ENCODE results near the gene BST1.

Gene BST1

GRCh38 chr4:15766821-15767220 is 64.0 kb downstream of the BST1 start:
- TF ChIP-seq CTCF (conservative IDR thresholded peaks at IDR 0.05; ENCODE audit: control insufficient read depth, insufficient read depth, low read depth, low read length): no peak
- H3K4me3 ChIP-seq (ENCODE audit: control insufficient read depth, low read depth, low read length): no peak overlapping the region
- no peak for DNase-seq (ENCODE audit: low read depth)

- DNase-seq (ENCODE audit: low read depth): no peak
- TF ChIP-seq CTCF (conservative IDR thresholded peaks at IDR 0.05; ENCODE audit: control insufficient read depth, insufficient read depth, low read depth, low read length): no peak
- H3K4me3 ChIP-seq (ENCODE audit: control insufficient read depth, low read depth, low read length): no peak overlapping the region
These were observed 66.3 kb downstream of the BST1 start for GRCh38 chr4:15769202-15769601.

- no peak for TF ChIP-seq CTCF (conservative IDR thresholded peaks at IDR 0.05; ENCODE audit: control insufficient read depth, insufficient read depth, low read depth, low read length)
- DNase-seq (ENCODE audit: low read depth): no peak
- no peak overlapping the region for H3K4me3 ChIP-seq (ENCODE audit: control insufficient read depth, low read depth, low read length)
These were observed 68.6 kb downstream of the BST1 start for GRCh38 chr4:15771216-15772058.

- DNase-seq (ENCODE audit: low read depth): no peak
These were observed 71.2 kb downstream of the BST1 start for GRCh38 chr4:15774020-15774420.

GRCh38 chr4:15776871-15777648 is 74.2 kb downstream of the BST1 start:
- H3K4me3 ChIP-seq (ENCODE audit: control insufficient read depth, low read depth, low read length): no peak overlapping the region
- no peak for TF ChIP-seq CTCF (conservative IDR thresholded peaks at IDR 0.05; ENCODE audit: control insufficient read depth, insufficient read depth, low read depth, low read length)
- DNase-seq (ENCODE audit: low read depth): no peak

More at GRCh38 chr4:15774020-15774420, 71.2 kb downstream of the BST1 start:
- H3K4me3 ChIP-seq (ENCODE audit: control insufficient read depth, low read depth, low read length): no peak overlapping the region
- TF ChIP-seq CTCF (conservative IDR thresholded peaks at IDR 0.05; ENCODE audit: control insufficient read depth, insufficient read depth, low read depth, low read length): no peak

GRCh38 chr4:15777697-15778288 is 74.9 kb downstream of the BST1 start:
- no peak for DNase-seq (ENCODE audit: low read depth)
- no peak for TF ChIP-seq CTCF (conservative IDR thresholded peaks at IDR 0.05; ENCODE audit: control insufficient read depth, insufficient read depth, low read depth, low read length)
- H3K4me3 ChIP-seq (ENCODE audit: control insufficient read depth, low read depth, low read length): no peak overlapping the region

All from fibroblast of mammary gland (primary cell).